HL-60 (cell line): ENCODE measurements around the gene NATD1.

Experiments used
- DNase-seq, 2 experiments: peaks; one replicate each; pipeline ENCODE4 v3.0.0-alpha.2; 2010 to 2020; ENCODE audit warnings: low read depth in 1 of 2, low spot score in 1 of 2
- H3K27ac ChIP-seq: fragments of 250-450 bp; sonication (Bioruptor Pico); replicated peaks from 2 replicates; pipeline ENCODE4 v1.5.1; 2020; ENCODE audit warnings: mild to moderate bottlenecking, moderate library complexity
- H3K27me3 ChIP-seq: fragments of 250-450 bp; sonication (Bioruptor Pico); 2 replicates; pipeline ENCODE4 v1.5.1; 2021; ENCODE audit warnings: mild to moderate bottlenecking, moderate library complexity; ENCODE audit not compliant: insufficient read depth, poor library complexity, severe bottlenecking
- H3K4me3 ChIP-seq: replicated peaks from 2 replicates; pipeline ENCODE4 v1.5.1; 2011; ENCODE audit warnings: mild to moderate bottlenecking, control low read depth, low read length; ENCODE audit not compliant: insufficient read depth
- CTCF ChIP-seq: IDR thresholded peaks from one replicate; pipeline ENCODE4 v1.5.1; 2011; ENCODE audit warnings: low read length, control low read depth, inconsistent platforms; ENCODE audit not compliant: insufficient read depth
- GABPA ChIP-seq: IDR thresholded peaks from 2 replicates; pipeline ENCODE4 v1.6.1; 2012; ENCODE audit warnings: low read depth
- POLR2AphosphoS5 ChIP-seq: IDR thresholded peaks from 2 replicates; pipeline ENCODE4 v1.6.1; 2012; ENCODE audit warnings: low read depth
- REST ChIP-seq: IDR thresholded peaks from 2 replicates; pipeline ENCODE4 v1.6.1; 2012; ENCODE audit warnings: low read depth; ENCODE audit not compliant: insufficient replicate concordance
- SPI1 ChIP-seq: IDR thresholded peaks from 2 replicates; pipeline ENCODE4 v1.6.1; 2012; ENCODE audit warnings: low read depth, mild to moderate bottlenecking, borderline replicate concordance

NATD1 gene

GRCh38 chr17:21263376-21263775 lies 10.2 kb upstream of the NATD1 start:
- H3K27me3 ChIP-seq = no peaks in the 10 kb centered on the region
- DNase-seq = no peak
- TF ChIP-seq SPI1 (no peak), POLR2AphosphoS5 (no peak), CTCF (no peak), REST (no peak), GABPA (no peak)
- no peak overlapping the region for H3K27ac ChIP-seq
- no peak overlapping the region for H3K4me3 ChIP-seq

- TF ChIP-seq GABPA (no peak), SPI1 (no peak)
- Histone ChIP-seq H3K27ac (no peak overlapping the region), H3K4me3 (no peak overlapping the region), H3K27me3 (no peaks in the 10 kb centered on the region)
- DNase-seq = no peak
These were observed 9.2 kb upstream of the NATD1 start for GRCh38 chr17:21262259-21262993.

- no peak overlapping the region for H3K4me3 ChIP-seq
- TF ChIP-seq REST = no peak
- TF ChIP-seq CTCF = no peak
- no peak for TF ChIP-seq POLR2AphosphoS5
- TF ChIP-seq GABPA = no peak
- TF ChIP-seq SPI1 = no peak
- H3K27me3 ChIP-seq = no peaks in the 10 kb centered on the region
- H3K27ac ChIP-seq = no peak overlapping the region
- DNase-seq = no peak
These were observed 5.4 kb upstream of the NATD1 start for GRCh38 chr17:21258593-21258992.

DNA sequence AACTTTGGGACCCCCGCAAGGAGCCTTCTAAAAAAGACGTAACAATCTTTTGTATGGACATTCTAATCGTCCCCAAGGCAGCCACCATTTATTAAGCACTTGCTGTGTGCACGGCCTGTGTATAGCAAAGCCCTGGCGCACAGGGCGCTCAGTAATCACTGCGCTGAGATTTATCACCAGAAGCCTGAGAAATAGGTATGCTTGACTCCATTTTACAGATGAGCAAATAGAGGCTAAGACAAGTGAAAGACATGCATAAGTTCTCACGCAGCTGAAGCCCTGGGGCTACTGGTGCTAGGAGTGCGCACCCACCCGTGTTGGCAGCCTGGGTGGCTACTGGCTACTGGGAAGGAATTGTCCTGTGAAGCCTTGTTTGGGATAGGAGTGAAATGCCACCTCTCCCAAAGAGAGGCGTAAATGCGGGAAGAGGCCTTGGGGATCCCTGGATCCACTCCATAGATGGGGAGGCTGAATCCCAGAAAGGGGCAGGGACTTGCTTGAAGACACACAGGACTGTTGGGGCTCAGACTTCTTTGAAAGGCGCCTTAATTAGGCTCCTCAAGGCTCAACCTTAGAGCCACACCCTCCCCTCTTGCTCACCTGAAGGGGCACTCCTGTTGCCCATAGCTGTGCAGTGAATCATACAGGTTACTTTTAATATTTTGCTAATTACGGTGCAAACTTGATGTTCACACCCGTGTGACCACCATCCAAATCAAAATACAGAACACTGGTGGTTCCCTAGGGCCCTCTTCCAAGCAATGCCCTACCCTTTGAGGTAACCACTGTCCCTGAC lies 634 bp upstream of the NATD1 start:
- TF ChIP-seq POLR2AphosphoS5 (no peak), SPI1 (no peak), REST (no peak), GABPA (no peak), CTCF (no peak)
- Histone ChIP-seq H3K27ac (no peak overlapping the region; the same call in 1 of the 2 replicates), H3K4me3 (peak overlapping the region; percentile 47), H3K27me3 (peaks cover 3% of the 10 kb centered on the region)
- DNase-seq = no peak
